Thyroid gland (tissue), 4 donors: ENCODE data around the gene TLR4. TPM values are rescaled to one million over a fixed set of nuclear protein-coding genes. Genes with fewer than 3 reads are reported as not detected.

Source experiments
- DNase-seq, 2 donors: peaks; one replicate each; pipeline ENCODE4 v3.0.0-alpha.2; 2019
- H3K27ac ChIP-seq, 3 donors: fragments of 200-600 bp; sonication (generic); 1 replicate in 2 of 3; 2 replicates in 1 of 3; pipeline ENCODE4 v1.5.1; 2016 to 2019; ENCODE audit warnings: mild to moderate bottlenecking in 1 of 3, moderate library complexity in 1 of 3
- H3K27me3 ChIP-seq: fragments of 200-600 bp; sonication (generic); one replicate; pipeline ENCODE4 v1.5.1; 2019
- H3K36me3 ChIP-seq, 2 donors: fragments of 200-600 bp; sonication (generic); one replicate each; pipeline ENCODE4 v1.5.1; 2016 to 2019
- H3K4me1 ChIP-seq, 2 donors: fragments of 200-600 bp; sonication (generic); one replicate each; pipeline ENCODE4 v1.5.1; 2017 to 2019
- H3K4me3 ChIP-seq, 3 donors: fragments of 200-600 bp; sonication (generic); replicated peaks in 1 of 3; 1 replicate in 2 of 3; 2 replicates in 1 of 3; pipeline ENCODE4 v1.5.1; 2016; ENCODE audit warnings: mild to moderate bottlenecking in 1 of 3
- H3K9me3 ChIP-seq: fragments of 200-600 bp; sonication (generic); one replicate; pipeline ENCODE4 v1.5.1; 2017
- CTCF ChIP-seq, 6 experiments: fragments of 200-600 bp in 3 of 6; fragments of 450-650 bp in 3 of 6; sonication (generic) in 3 of 6; IDR thresholded peaks; one replicate each; pipeline ENCODE4 v1.5.1; 2016 to 2019; ENCODE audit warnings: antibody characterized with exemption in 6 of 6, mild to moderate bottlenecking in 2 of 6, inconsistent platforms in 1 of 6, moderate library complexity in 1 of 6
- POLR2A ChIP-seq, 2 donors: fragments of 450-650 bp; IDR thresholded peaks; one replicate each; pipeline ENCODE4 v1.6.1; 2017; ENCODE audit warnings: antibody characterized with exemption in 2 of 2, mild to moderate bottlenecking in 2 of 2, moderate library complexity in 1 of 2
- WGBS, 2 donors: methylation state at CpG; one replicate each; pipeline ENCODE4 v1.1.5; 2017; 5-methylcytosine and 5-hydroxymethylcytosine counted together
- intact Hi-C: fragments of 100-400 bp; cut with DNase I; formaldehyde crosslinking; loops from one replicate; pipeline ENCODE4 v1.15.1; 2023
- total RNA-seq, 4 donors: library from RNA; depleted of rRNA; stranded (reverse); fragments of >200 nt; gene quantifications; one replicate each; pipeline ENCODE4 v1.2.3, GENCODE V29; 2016

Gene TLR4
- total RNA-seq, 4 donors from 2014 or later: 9.8 to 59.0 (median 36.0) TPM

- no peaks in the 10 kb centered on the region for H3K27me3 ChIP-seq
- no peak overlapping the region for H3K4me3 ChIP-seq
- no peak overlapping the region for H3K27ac ChIP-seq
- H3K9me3 ChIP-seq: no peaks in the 10 kb centered on the region
- H3K4me1 ChIP-seq: no peaks in the 10 kb centered on the region
- WGBS, 2 donors: 72 to 78% methylated on average over 11 of the region's 11 CpGs
- H3K36me3 ChIP-seq: no peaks in the 10 kb centered on the region
- TF ChIP-seq CTCF (IDR thresholded peaks at IDR 0.05) (no peak), POLR2A (IDR thresholded peaks at IDR 0.05) (no peak)
- intact Hi-C loops: no loop called here
- no peak for DNase-seq
Observed at GRCh38 chr9:117739624-117740347, 35.6 kb downstream of the TLR4 start.

GRCh38 chr9:117742131-117742530, 37.9 kb downstream of the TLR4 start:
- Histone ChIP-seq H3K4me1 (no peaks in the 10 kb centered on the region), H3K9me3 (no peaks in the 10 kb centered on the region), H3K27me3 (no peaks in the 10 kb centered on the region), H3K27ac (no peak overlapping the region), H3K4me3 (no peak overlapping the region), H3K36me3 (no peaks in the 10 kb centered on the region)
- intact Hi-C loops: no loop called here
- TF ChIP-seq POLR2A (IDR thresholded peaks at IDR 0.05) (no peak), CTCF (IDR thresholded peaks at IDR 0.05) (no peak)
- DNase-seq: no peak
- WGBS, 2 donors: 46 to 60% methylated on average over 4 of the region's 4 CpGs

- no peak overlapping the region for H3K4me3 ChIP-seq
- no peaks in the 10 kb centered on the region for H3K9me3 ChIP-seq
- no peaks in the 10 kb centered on the region for H3K36me3 ChIP-seq
- no peaks in the 10 kb centered on the region for H3K4me1 ChIP-seq
- no peak for DNase-seq
- H3K27me3 ChIP-seq: no peaks in the 10 kb centered on the region
- WGBS, 2 donors: 59 to 63% methylated on average over 3 of the region's 3 CpGs
- TF ChIP-seq POLR2A (IDR thresholded peaks at IDR 0.05) (no peak), CTCF (IDR thresholded peaks at IDR 0.05) (no peak)
- intact Hi-C loops: no loop called here
- H3K27ac ChIP-seq: no peak overlapping the region
Observed at GRCh38 chr9:117744369-117744768, 40.2 kb downstream of the TLR4 start.

- no peaks in the 10 kb centered on the region for H3K27me3 ChIP-seq
- H3K4me3 ChIP-seq: peak overlapping the region in 1 of 3 donors; percentile 14
- intact Hi-C loops: no loop called here
- H3K27ac ChIP-seq: no peak overlapping the region
- 9 to 11% methylated on average over 40 to 43 of the region's 46 CpGs for WGBS, 2 donors
- H3K9me3 ChIP-seq: no peaks in the 10 kb centered on the region
- TF ChIP-seq CTCF (IDR thresholded peaks at IDR 0.05): no peak
- no peak for TF ChIP-seq POLR2A (IDR thresholded peaks at IDR 0.05)
- no peak for DNase-seq
- no peaks in the 10 kb centered on the region for H3K36me3 ChIP-seq
- no peaks in the 10 kb centered on the region for H3K4me1 ChIP-seq
Observed at GRCh38 chr9:117744856-117745389, 40.7 kb downstream of the TLR4 start.

- no peak overlapping the region for H3K4me3 ChIP-seq
- H3K27ac ChIP-seq: no peak overlapping the region
- no peaks in the 10 kb centered on the region for H3K36me3 ChIP-seq
- H3K27me3 ChIP-seq: no peaks in the 10 kb centered on the region
- no peaks in the 10 kb centered on the region for H3K4me1 ChIP-seq
- H3K9me3 ChIP-seq: no peaks in the 10 kb centered on the region
- intact Hi-C loops: no loop called here
- TF ChIP-seq POLR2A (IDR thresholded peaks at IDR 0.05) (no peak), CTCF (IDR thresholded peaks at IDR 0.05) (no peak)
- no peak for DNase-seq
- WGBS, 2 donors: 83% methylated on average over 8 of the region's 8 CpGs
Observed at GRCh38 chr9:117745598-117745997, 41.4 kb downstream of the TLR4 start.
